B cell (primary cell): Measurements from ENCODE around the gene PHLDB3. TPM values are rescaled to one million over a fixed set of nuclear protein-coding genes. Genes with fewer than 3 reads are reported as not detected.

Experiments used
- ATAC-seq: fragments of 200-7000 bp; cut with Tn5 transposase; one replicate; pipeline ENCODE4 v1.10.0; 2021; ENCODE audit warnings: low read depth, mild to moderate bottlenecking, moderate number of reproducible peaks, moderate library complexity
- CTCF ChIA-PET: fragments of 350-600 bp; sonication (Branson Sonifier 250); formaldehyde crosslinking; loops from one replicate; lab custom pipeline; 2021; ENCODE audit warnings: antibody characterized with exemption, inconsistent platforms; lab: Charles Lee
- POLR2A ChIA-PET: fragments of 350-600 bp; sonication (Branson Sonifier 250); formaldehyde crosslinking; loops from one replicate; lab custom pipeline; 2021; ENCODE audit warnings: antibody characterized with exemption; lab: Charles Lee
- DNase-seq: peaks from one replicate; pipeline ENCODE4 v3.0.0; 2013
- H2AFZ ChIP-seq: 2 replicates; pipeline ENCODE4 v1.6.1; 2012; ENCODE audit warnings: mild to moderate bottlenecking, low read depth, low read length; ENCODE audit not compliant: insufficient read depth, poor library complexity, severe bottlenecking
- H3K27ac ChIP-seq, 2 donors: 1 replicate in 1 of 2; 2 replicates in 1 of 2; pipeline ENCODE4 v1.5.1; 2012 to 2013; ENCODE audit warnings: low read length in 2 of 2, mild to moderate bottlenecking in 2 of 2, moderate library complexity in 1 of 2
- H3K27me3 ChIP-seq, 4 experiments: fragments of 200-600 bp in 1 of 4; sonication (generic) in 1 of 4; replicated peaks in 1 of 4; 1 replicate in 2 of 4; 2 replicates in 2 of 4; pipeline versions ENCODE4 v1.6.1 to v1.7.0; 2013 to 2016; ENCODE audit warnings: low read length in 3 of 4, mild to moderate bottlenecking in 2 of 4, mixed read lengths in 1 of 4, moderate library complexity in 1 of 4; ENCODE audit not compliant: insufficient read depth in 4 of 4, control insufficient read depth in 3 of 4; ENCODE audit errors: control extremely low read depth in 1 of 4
- H3K36me3 ChIP-seq, 2 experiments: replicated peaks in 1 of 2; 1 replicate in 1 of 2; 2 replicates in 1 of 2; pipeline versions ENCODE4 v1.6.1 to v1.7.1; 2013; ENCODE audit warnings: low read length in 1 of 2; ENCODE audit not compliant: insufficient read depth in 2 of 2, control insufficient read depth in 1 of 2; ENCODE audit errors: control extremely low read depth in 1 of 2, extremely low read depth in 1 of 2
- H3K4me1 ChIP-seq, 2 donors: fragments of 200-600 bp in 1 of 2; sonication (generic) in 1 of 2; 1 replicate in 1 of 2; 2 replicates in 1 of 2; pipeline versions ENCODE4 v1.5.1 to v1.6.1; 2013 to 2017; ENCODE audit warnings: low read length in 2 of 2; ENCODE audit not compliant: control insufficient read depth in 2 of 2, insufficient read depth in 2 of 2
- H3K4me2 ChIP-seq: replicated peaks from 2 replicates; pipeline ENCODE3; 2012; ENCODE audit warnings: mild to moderate bottlenecking, low read depth, low read length; ENCODE audit not compliant: poor library complexity, severe bottlenecking
- H3K4me3 ChIP-seq, 5 experiments: fragments of 200-600 bp in 1 of 5; sonication (generic) in 1 of 5; 1 replicate in 3 of 5; 2 replicates in 2 of 5; pipeline versions ENCODE4 v1.5.1 to v1.7.0; 2011 to 2016; ENCODE audit warnings: low read length in 4 of 5, mild to moderate bottlenecking in 4 of 5, low read depth in 2 of 5, control low read depth in 1 of 5, moderate library complexity in 1 of 5; ENCODE audit not compliant: insufficient read depth in 1 of 5; ENCODE audit errors: control extremely low read depth in 1 of 5, extremely low read depth in 1 of 5
- H3K79me2 ChIP-seq: fragments of 200-600 bp; sonication (generic); one replicate; pipeline ENCODE4 v1.6.0; 2016; ENCODE audit warnings: low read length; ENCODE audit not compliant: control insufficient read depth, insufficient read depth
- H3K9ac ChIP-seq: fragments of 200-600 bp; sonication (generic); 2 replicates; pipeline ENCODE4 v1.6.1; 2017; ENCODE audit warnings: mild to moderate bottlenecking, low read length, moderate library complexity
- H3K9me3 ChIP-seq, 3 donors: one replicate each; pipeline versions ENCODE4 v1.6.1 to v1.7.1; 2013; ENCODE audit warnings: low read length in 2 of 3; ENCODE audit not compliant: control insufficient read depth in 2 of 3, insufficient read depth in 1 of 3; ENCODE audit errors: control extremely low read depth in 1 of 3
- H4K20me1 ChIP-seq: 2 replicates; pipeline ENCODE4 v1.6.0; 2012; ENCODE audit warnings: mild to moderate bottlenecking, low read length; ENCODE audit not compliant: insufficient read depth, control insufficient read depth, poor library complexity, severe bottlenecking
- H3K27ac Mint-ChIP-seq: one replicate; pipeline ENCODE4 v1.8.0; 2021; ENCODE audit warnings: mixed read lengths
- H3K27me3 Mint-ChIP-seq: one replicate; pipeline ENCODE4 v1.8.0; 2021; ENCODE audit warnings: mixed read lengths
- H3K4me1 Mint-ChIP-seq: one replicate; pipeline ENCODE4 v1.8.0; 2021; ENCODE audit warnings: mixed read lengths
- H3K4me3 Mint-ChIP-seq: one replicate; pipeline ENCODE4 v1.8.0; 2021; ENCODE audit warnings: mixed read lengths
- H3K9me3 Mint-ChIP-seq: one replicate; pipeline ENCODE4 v1.8.0; 2022; ENCODE audit warnings: mixed read lengths; ENCODE audit not compliant: insufficient read depth
- CTCF ChIP-seq: fragments of 200-600 bp; IDR thresholded peaks from one replicate; pipeline ENCODE4 v1.8.0; 2022; ENCODE audit warnings: antibody characterized with exemption, mild to moderate bottlenecking
- EZH2 ChIP-seq: IDR thresholded peaks from 2 replicates; pipeline ENCODE4 v1.6.1; 2012; ENCODE audit warnings: borderline replicate concordance, low read depth, mild to moderate bottlenecking, moderate library complexity, low read length; ENCODE audit not compliant: insufficient read depth, poor library complexity, severe bottlenecking
- WGBS: methylation state at CpG from one replicate; pipeline ENCODE4 v1.1.5; 2013; ENCODE audit warnings: missing lambda C conversion rate; ENCODE audit not compliant: insufficient coverage; 5-methylcytosine and 5-hydroxymethylcytosine counted together
- intact Hi-C: fragments of 100-400 bp; cut with micrococcal nuclease; formaldehyde crosslinking; loops from one replicate; pipeline ENCODE4 v1.10.0; 2022
- polyA plus RNA-seq: library from polyadenylated mRNA; depleted of rRNA; stranded (reverse); fragments of >200 nt; gene quantifications from 2 replicates; pipeline ENCODE4 v1.2.3, GENCODE V29; 2012
- total RNA-seq, 2 donors: library from RNA; stranded (reverse); fragments of 120-200 nt in 1 of 2; gene quantifications; 1 replicate in 1 of 2; 2 replicates in 1 of 2; pipeline versions ENCODE4 v1.2.3 to v1.2.4, GENCODE V29; 2013 to 2022

The PHLDB3 gene
- total and polyA plus RNA-seq, 2 donors (not counting 1 experiment from before 2014, with no cell fraction given) = 10.2 to 30.7 TPM

GRCh38 chr19:43553656-43554055, 49.1 kb upstream of the PHLDB3 start:
- H3K4me3 Mint-ChIP-seq = no peak overlapping the region
- Histone ChIP-seq H3K27ac (no peak overlapping the region), H2AFZ (no peak overlapping the region), H4K20me1 (peaks cover 28% of the 10 kb centered on the region), H3K36me3 (peaks cover 7 to 71% of the 10 kb centered on the region in 2 experiments), H3K4me2 (no peak overlapping the region), H3K79me2 (peaks cover 39% of the 10 kb centered on the region), H3K9me3 (no peaks in the 10 kb centered on the region), H3K9ac (no peak overlapping the region), H3K27me3 (no peaks in the 10 kb centered on the region), H3K4me1 (peaks cover 0 to 9% of the 10 kb centered on the region in 2 donors), H3K4me3 (no peak overlapping the region)
- ATAC-seq (no peak), DNase-seq (no peak)
- H3K27me3 Mint-ChIP-seq = no peaks in the 10 kb centered on the region
- H3K4me1 Mint-ChIP-seq = peaks cover 7% of the 10 kb centered on the region
- intact Hi-C loops = no loop called here
- POLR2A ChIA-PET = no interaction called here
- CTCF ChIA-PET = interaction anchor here (0.9 to 8.9 kb wide), 5 partner anchors 20 to 106 kb away, joined by 4 to 126 read pairs (median 5); partner anchors contain the start of genes IRGQ, PINLYP, XRCC1 and ZNF575
- no peak overlapping the region for H3K27ac Mint-ChIP-seq
- H3K9me3 Mint-ChIP-seq = no peaks in the 10 kb centered on the region
- 95% methylated on average over 4 of the region's 4 CpGs for WGBS
- TF ChIP-seq EZH2 (no peak), CTCF (no peak)

- Mint-ChIP-seq H3K27me3 (no peaks in the 10 kb centered on the region), H3K4me1 (peaks cover 7% of the 10 kb centered on the region), H3K9me3 (no peaks in the 10 kb centered on the region), H3K4me3 (no peak overlapping the region), H3K27ac (no peak overlapping the region)
- Histone ChIP-seq H3K79me2 (peaks cover 34% of the 10 kb centered on the region), H3K4me3 (no peak overlapping the region), H4K20me1 (peaks cover 28% of the 10 kb centered on the region), H3K36me3 (peaks cover 7 to 65% of the 10 kb centered on the region in 2 experiments), H3K4me1 (peaks cover 0 to 9% of the 10 kb centered on the region in 2 donors), H3K27me3 (no peaks in the 10 kb centered on the region), H3K9ac (no peak overlapping the region), H3K9me3 (no peaks in the 10 kb centered on the region), H3K27ac (no peak overlapping the region), H2AFZ (no peak overlapping the region), H3K4me2 (no peak overlapping the region)
- 40% methylated on average over 1 of the region's 3 CpGs for whole genome bisulfite sequencing
- ChIA-PET CTCF (interaction anchor here (0.6 to 8.9 kb wide), 5 partner anchors 22 to 105 kb away, joined by 3 to 126 read pairs (median 5); partner anchors contain the start of genes IRGQ, PINLYP, XRCC1 and ZNF576), POLR2A (interaction anchor here (0.8 kb wide), 1 partner anchor 18 kb away, joined by 9 read pairs; no protein-coding TSS in a partner anchor)
- DNase-seq (no peak), ATAC-seq (no peak)
- TF ChIP-seq EZH2 = no peak
- TF ChIP-seq CTCF = no peak
- intact Hi-C loops = no loop called here
These were observed 48.1 kb upstream of the PHLDB3 start for GRCh38 chr19:43552616-43553015.
